OCI-LY3 (cell line): ENCODE data around the gene WBP1L.
"Not testable (repeated sequence)": the region's sequence is repeated elsewhere in the genome, so short reads cannot be mapped to it uniquely, and the experiment has no call there.

Experiments
- H2AFZ ChIP-seq: fragments of 200-600, 300-600 bp; shearing (Covaris generic); 2 replicates; pipeline ENCODE4 v1.6.0; 2014; ENCODE audit warnings: antibody characterized with exemption, low read depth, low read length
- H3K27ac ChIP-seq: fragments of 200-600, 300-600 bp; sonication (generic); 2 replicates; pipeline ENCODE4 v1.5.1; 2014; ENCODE audit warnings: mild to moderate bottlenecking, low read length, moderate library complexity, mixed read lengths
- H3K27me3 ChIP-seq: fragments of 200-600, 300-600 bp; sonication (generic); 2 replicates; pipeline ENCODE4 v1.6.1; 2014; ENCODE audit warnings: low read depth, low read length, mixed read lengths
- H3K36me3 ChIP-seq: fragments of 200-600, 300-600 bp; sonication (generic); replicated peaks from 2 replicates; pipeline ENCODE3; 2014; ENCODE audit warnings: low read depth, low read length, mixed read lengths
- H3K4me1 ChIP-seq: fragments of 300-600, 200-600 bp; sonication (generic); 2 replicates; pipeline ENCODE4 v1.6.1; 2014; ENCODE audit warnings: low read length, mixed read lengths
- H3K4me2 ChIP-seq: fragments of 200-600, 300-600 bp; sonication (generic); 2 replicates; pipeline ENCODE4 v1.6.1; 2014; ENCODE audit warnings: low read length, mixed read lengths
- H3K4me3 ChIP-seq: fragments of 300-600, 200-600 bp; sonication (generic); 2 replicates; pipeline ENCODE4 v1.5.1; 2014; ENCODE audit warnings: antibody characterized with exemption, mild to moderate bottlenecking, low read length, moderate library complexity
- H3K79me2 ChIP-seq: fragments of 300-600, 200-600 bp; shearing (Covaris generic); 2 replicates; pipeline ENCODE4 v1.6.1; 2014; ENCODE audit warnings: mild to moderate bottlenecking, low read length, mixed read lengths
- H3K9ac ChIP-seq: fragments of 300-600, 200-600 bp; shearing (Covaris generic); 2 replicates; pipeline ENCODE4 v1.6.0; 2014; ENCODE audit warnings: mild to moderate bottlenecking, low read length, moderate library complexity
- H3K9me3 ChIP-seq: fragments of 200-600, 300-600 bp; shearing (Covaris generic); 2 replicates; pipeline ENCODE4 v1.6.1; 2014; ENCODE audit warnings: low read length, mixed read lengths; ENCODE audit not compliant: insufficient read depth
- H4K20me1 ChIP-seq: fragments of 200-600, 300-600 bp; sonication (generic); 2 replicates; pipeline ENCODE4 v1.6.1; 2016; ENCODE audit warnings: low read length, mixed read lengths; ENCODE audit not compliant: insufficient read depth
- EZH2phosphoT487 ChIP-seq: fragments of 200-600 bp; shearing (Covaris generic); IDR thresholded peaks from 2 replicates; pipeline ENCODE4 v1.6.1; 2018; ENCODE audit warnings: antibody characterized with exemption, mixed run types, low read depth
- TF ChIP-seq, protein P1 (sequence below): fragments of 200-600, 300-600 bp; sonication (generic); IDR thresholded peaks from 2 replicates; pipeline ENCODE4 v1.5.1; 2014; ENCODE audit warnings: antibody characterized with exemption, low read length, low read depth

WBP1L gene

DNA sequence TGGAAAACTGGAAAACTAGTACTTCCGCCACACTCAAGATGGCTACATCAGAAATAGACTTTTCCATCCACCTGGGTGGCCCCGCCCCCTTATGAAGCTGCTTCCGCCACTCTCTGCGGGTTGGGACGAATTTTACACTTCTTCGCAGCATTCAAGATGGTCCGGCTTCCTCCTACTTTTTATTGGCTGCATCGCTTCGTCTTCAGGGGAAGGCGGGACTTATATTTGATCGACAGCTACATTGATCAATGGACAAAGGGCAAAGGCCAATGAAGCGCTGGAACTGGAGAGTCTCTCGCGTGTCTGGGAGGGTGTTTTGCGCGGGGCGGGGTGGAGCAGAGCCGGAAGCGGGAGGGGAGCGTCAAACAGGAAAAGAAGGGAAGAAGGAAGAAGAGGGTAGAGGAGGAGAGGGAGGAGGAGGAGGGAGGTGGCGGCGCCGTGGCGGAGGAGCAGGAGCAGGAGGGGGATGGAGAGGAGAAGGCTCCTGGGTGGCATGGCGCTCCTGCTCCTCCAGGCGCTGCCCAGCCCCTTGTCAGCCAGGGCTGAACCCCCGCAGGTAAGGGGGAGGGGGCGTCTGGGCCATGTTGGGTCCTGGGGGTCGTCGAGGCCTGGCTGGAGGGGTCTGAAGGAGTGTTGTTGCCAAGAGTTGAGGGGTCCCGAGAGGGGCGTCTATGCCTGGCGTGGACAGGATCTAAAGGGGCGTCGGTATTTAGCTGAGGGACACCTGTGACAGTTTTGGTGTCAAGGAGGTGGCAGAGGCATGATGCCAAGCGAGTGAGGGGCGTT lies at the start of gene WBP1L:
Gene WBP1L (plus strand): TSS at position 361 of the 786 bp plus-strand sequence. CDS start 106 bp downstream, at position 467.
- no peaks in the 10 kb centered on the region for H3K27me3 ChIP-seq
- no peaks in the 10 kb centered on the region for H3K9me3 ChIP-seq
- H2AFZ ChIP-seq = peak within 1 kb of the TSS; percentile 90
- peaks cover 10% of the 10 kb centered on the region for H3K4me1 ChIP-seq
- H3K36me3 ChIP-seq = no peaks in the 10 kb centered on the region
- H4K20me1 ChIP-seq = no peaks in the 10 kb centered on the region
- no peak within 1 kb of the TSS for H3K27ac ChIP-seq
- TF ChIP-seq, protein P1, sequence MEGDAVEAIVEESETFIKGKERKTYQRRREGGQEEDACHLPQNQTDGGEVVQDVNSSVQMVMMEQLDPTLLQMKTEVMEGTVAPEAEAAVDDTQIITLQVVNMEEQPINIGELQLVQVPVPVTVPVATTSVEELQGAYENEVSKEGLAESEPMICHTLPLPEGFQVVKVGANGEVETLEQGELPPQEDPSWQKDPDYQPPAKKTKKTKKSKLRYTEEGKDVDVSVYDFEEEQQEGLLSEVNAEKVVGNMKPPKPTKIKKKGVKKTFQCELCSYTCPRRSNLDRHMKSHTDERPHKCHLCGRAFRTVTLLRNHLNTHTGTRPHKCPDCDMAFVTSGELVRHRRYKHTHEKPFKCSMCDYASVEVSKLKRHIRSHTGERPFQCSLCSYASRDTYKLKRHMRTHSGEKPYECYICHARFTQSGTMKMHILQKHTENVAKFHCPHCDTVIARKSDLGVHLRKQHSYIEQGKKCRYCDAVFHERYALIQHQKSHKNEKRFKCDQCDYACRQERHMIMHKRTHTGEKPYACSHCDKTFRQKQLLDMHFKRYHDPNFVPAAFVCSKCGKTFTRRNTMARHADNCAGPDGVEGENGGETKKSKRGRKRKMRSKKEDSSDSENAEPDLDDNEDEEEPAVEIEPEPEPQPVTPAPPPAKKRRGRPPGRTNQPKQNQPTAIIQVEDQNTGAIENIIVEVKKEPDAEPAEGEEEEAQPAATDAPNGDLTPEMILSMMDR = no peak
- TF ChIP-seq EZH2phosphoT487 = no peak
- H3K79me2 ChIP-seq = peaks cover 11% of the 10 kb centered on the region
- peak within 1 kb of the TSS; percentile 95 for H3K4me3 ChIP-seq
- peak within 1 kb of the TSS; percentile 91 for H3K4me2 ChIP-seq
- peak within 1 kb of the TSS; percentile 80 for H3K9ac ChIP-seq

DNA sequence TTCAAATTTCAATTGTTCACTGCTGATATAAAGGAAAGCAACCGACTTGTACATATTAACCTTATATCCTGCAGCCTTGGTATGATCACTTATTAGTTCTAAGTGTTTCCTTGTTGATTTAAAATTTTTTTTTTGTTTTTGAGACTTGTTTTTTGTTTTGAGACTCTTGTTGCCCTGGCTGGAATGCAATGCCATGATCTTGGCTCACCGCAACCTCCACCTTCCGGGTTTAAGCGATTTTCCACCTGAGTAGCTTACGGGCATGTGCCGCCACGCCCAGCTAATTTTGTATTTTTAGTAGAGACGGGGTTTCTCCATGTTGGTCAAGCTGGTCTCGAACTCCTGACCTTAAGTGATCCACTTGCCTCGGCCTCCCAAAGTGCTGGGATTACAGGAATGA lies 48.3 kb upstream of the WBP1L start:
- not testable (repeated sequence) for H3K4me3 ChIP-seq, H3K27me3 ChIP-seq, H3K27ac ChIP-seq, H2AFZ ChIP-seq, H3K4me2 ChIP-seq, H3K4me1 ChIP-seq, H4K20me1 ChIP-seq, H3K9me3 ChIP-seq, H3K9ac ChIP-seq, H3K79me2 ChIP-seq
- peaks cover 19% of the 10 kb centered on the region for H3K36me3 ChIP-seq

DNA sequence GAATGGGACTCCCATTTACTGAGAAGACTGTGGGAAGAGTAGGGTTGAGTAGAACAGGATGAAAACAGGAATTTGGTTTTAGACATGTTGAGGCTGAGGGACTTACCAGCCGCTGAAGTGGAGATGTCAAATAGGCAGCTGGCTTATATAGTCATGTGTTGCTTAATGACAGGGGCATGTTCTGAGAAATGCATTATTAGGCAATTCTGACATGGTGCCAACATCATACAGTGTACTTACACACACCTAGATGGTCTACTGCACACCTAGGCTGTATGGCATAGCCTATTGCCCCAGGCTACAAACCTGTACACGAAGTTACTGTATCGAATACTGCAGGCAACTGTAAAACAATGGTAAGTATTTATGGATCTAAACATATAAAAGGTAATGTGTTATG lies 47.0 kb upstream of the WBP1L start:
- Histone ChIP-seq H3K9ac (no peak overlapping the region), H3K4me3 (no peak overlapping the region), H2AFZ (no peak overlapping the region), H3K4me1 (peaks cover 13% of the 10 kb centered on the region), H3K27ac (no peak overlapping the region), H3K4me2 (no peak overlapping the region), H3K9me3 (no peaks in the 10 kb centered on the region), H4K20me1 (peaks cover 8% of the 10 kb centered on the region), H3K36me3 (peaks cover 19% of the 10 kb centered on the region), H3K79me2 (no peaks in the 10 kb centered on the region), H3K27me3 (no peaks in the 10 kb centered on the region)
- TF ChIP-seq, protein P1 = no peak
- TF ChIP-seq EZH2phosphoT487 = no peak

DNA sequence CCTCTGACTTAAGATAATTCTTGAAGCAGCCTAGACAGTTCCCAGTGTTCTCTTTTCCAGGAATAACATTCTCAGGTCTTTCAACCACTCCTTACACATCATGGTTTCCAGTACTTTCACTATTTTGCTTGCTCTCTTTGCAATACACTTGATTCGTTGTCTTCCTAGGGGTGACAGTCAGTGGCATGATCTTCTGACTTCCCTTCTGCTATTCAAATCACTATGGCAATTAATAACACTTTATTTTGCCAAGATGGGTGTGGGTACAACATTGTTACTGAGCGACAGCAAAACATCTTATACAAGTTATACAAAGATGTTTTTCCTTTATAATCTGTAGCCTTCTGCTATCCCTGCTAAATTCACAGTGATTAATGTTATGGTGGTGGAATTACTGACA lies 44.9 kb upstream of the WBP1L start:
- Histone ChIP-seq H2AFZ (no peak overlapping the region), H3K4me3 (no peak overlapping the region), H3K9ac (no peak overlapping the region), H3K4me2 (no peak overlapping the region), H3K27ac (no peak overlapping the region), H4K20me1 (peaks cover 8% of the 10 kb centered on the region), H3K27me3 (no peaks in the 10 kb centered on the region), H3K9me3 (no peaks in the 10 kb centered on the region), H3K79me2 (no peaks in the 10 kb centered on the region), H3K4me1 (peaks cover 14% of the 10 kb centered on the region), H3K36me3 (peaks cover 17% of the 10 kb centered on the region)
- no peak for TF ChIP-seq EZH2phosphoT487
- TF ChIP-seq, protein P1 = no peak
